T-cell (primary cell): ENCODE results near the gene SERPINC1. TPM values are rescaled to one million over a fixed set of nuclear protein-coding genes. Genes with fewer than 3 reads are reported as not detected.
"Not testable (repeated sequence)": the region's sequence is repeated elsewhere in the genome, so short reads cannot be mapped to it uniquely, and the experiment has no call there.

Experiments
- ATAC-seq, 4 experiments: fragments of 200-7000 bp in 3 of 4; fragments of 150-1000 bp in 1 of 4; cut with Tn5 transposase; replicated peaks in 1 of 4; 1 replicate in 3 of 4; 2 replicates in 1 of 4; pipeline ENCODE4 v1.10.0; 2021; ENCODE audit warnings: moderate library complexity in 3 of 4, mild to moderate bottlenecking in 2 of 4, moderate number of reproducible peaks in 1 of 4
- CTCF ChIA-PET, 2 donors: fragments of 300-600 bp; sonication (Branson Sonifier 250); formaldehyde crosslinking; loops; one replicate each; lab custom pipeline; 2022; ENCODE audit warnings: antibody characterized with exemption in 2 of 2; lab: Charles Lee
- POLR2A ChIA-PET, 2 donors: fragments of 300-600 bp; sonication (Branson Sonifier 250); formaldehyde crosslinking; loops; one replicate each; lab custom pipeline; 2022; ENCODE audit warnings: antibody characterized with exemption in 2 of 2; lab: Charles Lee
- DNase-seq, 35 experiments: peaks; one replicate each; pipeline versions ENCODE4 v3.0.0 to v3.0.0-alpha.2; 2013 to 2023
- H3K27ac ChIP-seq: one replicate; pipeline ENCODE4 v1.5.1; 2013; ENCODE audit warnings: low read length
- H3K27me3 ChIP-seq, 2 experiments: replicated peaks in 1 of 2; 1 replicate in 1 of 2; 2 replicates in 1 of 2; pipeline versions ENCODE4 v1.6.1 to v1.7.0; 2013; ENCODE audit warnings: low read length in 1 of 2, mixed read lengths in 1 of 2; ENCODE audit not compliant: control insufficient read depth in 2 of 2, insufficient read depth in 2 of 2; ENCODE audit errors: extremely low read depth in 1 of 2
- H3K36me3 ChIP-seq, 2 donors: 1 replicate in 1 of 2; 2 replicates in 1 of 2; pipeline versions ENCODE4 v1.6.1 to v1.7.0; 2013; ENCODE audit warnings: low read length in 1 of 2; ENCODE audit not compliant: control insufficient read depth in 2 of 2, insufficient read depth in 1 of 2; ENCODE audit errors: extremely low read depth in 1 of 2
- H3K4me1 ChIP-seq, 2 experiments: 1 replicate in 1 of 2; 2 replicates in 1 of 2; pipeline versions ENCODE4 v1.6.1 to v1.7.0; 2013; ENCODE audit warnings: low read length in 2 of 2, mixed read lengths in 1 of 2; ENCODE audit not compliant: insufficient read depth in 2 of 2, control insufficient read depth in 1 of 2; ENCODE audit errors: extremely low read depth in 1 of 2
- H3K4me3 ChIP-seq, 2 donors: 1 replicate in 1 of 2; 2 replicates in 1 of 2; pipeline versions ENCODE4 v1.5.1 to v1.7.0; 2013; ENCODE audit warnings: mild to moderate bottlenecking in 2 of 2, low read length in 1 of 2, moderate library complexity in 1 of 2; ENCODE audit not compliant: control insufficient read depth in 1 of 2; ENCODE audit errors: extremely low read depth in 1 of 2
- H3K9me3 ChIP-seq: 2 replicates; pipeline ENCODE4 v1.7.0; 2013
- H3K27ac Mint-ChIP-seq, 2 donors: one replicate each; pipeline ENCODE4 v1.8.0; 2020 to 2021; ENCODE audit warnings: mild to moderate bottlenecking in 2 of 2, mixed read lengths in 2 of 2
- H3K27me3 Mint-ChIP-seq, 2 donors: one replicate each; pipeline ENCODE4 v1.8.0; 2021 to 2022; ENCODE audit warnings: mixed read lengths in 2 of 2
- H3K36me3 Mint-ChIP-seq: one replicate; pipeline ENCODE4 v1.8.0; 2021; ENCODE audit warnings: mixed read lengths
- H3K4me1 Mint-ChIP-seq, 3 donors: one replicate each; pipeline ENCODE4 v1.8.0; 2020 to 2022; ENCODE audit warnings: mixed read lengths in 3 of 3, mild to moderate bottlenecking in 1 of 3
- H3K4me3 Mint-ChIP-seq, 3 donors: one replicate each; pipeline ENCODE4 v1.8.0; 2020 to 2022; ENCODE audit warnings: mild to moderate bottlenecking in 3 of 3, mixed read lengths in 3 of 3, moderate library complexity in 3 of 3
- H3K9me3 Mint-ChIP-seq, 3 donors: one replicate each; pipeline ENCODE4 v1.8.0; 2020 to 2022; ENCODE audit warnings: mixed read lengths in 3 of 3
- WGBS: methylation state at CpG from one replicate; pipeline ENCODE4 v1.1.5; 2013; ENCODE audit warnings: missing lambda C conversion rate; ENCODE audit not compliant: insufficient coverage; 5-methylcytosine and 5-hydroxymethylcytosine counted together
- total RNA-seq, 35 experiments: library from RNA in 6 of 35; stranded (reverse) in 6 of 35; fragments of 120-200 nt in 1 of 35; gene quantifications; one replicate each; pipeline versions ENCODE4 v1.2.1 to v1.2.4 and lab custom pipeline; 2013 to 2026

Gene SERPINC1
- total RNA-seq, 5 donors from 2014 or later (not counting 1 experiment from before 2014, with no cell fraction given) = 0.72 to 1.3 (median 0.95) TPM; not detected in 2

GRCh38 chr1:173887627-173888026 lies 29.5 kb downstream of the SERPINC1 start:
- H3K9me3 Mint-ChIP-seq = no peaks in the 10 kb centered on the region
- H3K27ac Mint-ChIP-seq = no peak overlapping the region
- WGBS = 56% methylated on average over 1 of the region's 2 CpGs
- peaks cover 34 to 42% (median 42%) of the 10 kb centered on the region in 3 donors for H3K4me1 Mint-ChIP-seq
- H3K36me3 Mint-ChIP-seq = peaks cover 68% of the 10 kb centered on the region
- H3K4me3 Mint-ChIP-seq = no peak overlapping the region
- no peaks in the 10 kb centered on the region for H3K9me3 ChIP-seq
- no peak for ATAC-seq
- peaks cover 9 to 28% of the 10 kb centered on the region in 2 donors for H3K36me3 ChIP-seq
- H3K27me3 Mint-ChIP-seq = no peaks in the 10 kb centered on the region
- H3K4me3 ChIP-seq = no peak overlapping the region
- CTCF ChIA-PET = no interaction called here
- H3K27me3 ChIP-seq = no peaks in the 10 kb centered on the region
- peaks cover 9 to 13% of the 10 kb centered on the region in 2 experiments for H3K4me1 ChIP-seq
- no peak for DNase-seq
- H3K27ac ChIP-seq = no peak overlapping the region
- POLR2A ChIA-PET = no interaction called here

- 0% methylated on average over 1 of the region's 4 CpGs for WGBS
- Mint-ChIP-seq H3K9me3 (no peaks in the 10 kb centered on the region), H3K27me3 (no peaks in the 10 kb centered on the region), H3K27ac (peak overlapping the region; percentile 29 to 48), H3K36me3 (peaks cover 65% of the 10 kb centered on the region), H3K4me1 (peaks cover 30 to 44% (median 42%) of the 10 kb centered on the region in 3 donors), H3K4me3 (no peak overlapping the region)
- peak in 2 of 4 experiments; percentile 32 to 38 for ATAC-seq
- Histone ChIP-seq H3K4me1 (peaks cover 9 to 13% of the 10 kb centered on the region in 2 experiments), H3K27me3 (no peaks in the 10 kb centered on the region), H3K9me3 (no peaks in the 10 kb centered on the region), H3K4me3 (no peak overlapping the region), H3K27ac (peak overlapping the region; percentile 5), H3K36me3 (peaks cover 9 to 28% of the 10 kb centered on the region in 2 donors)
- ChIA-PET CTCF (no interaction called here), POLR2A (no interaction called here)
- DNase-seq = peak in 1 of 35 experiments; percentile 7
Measured at GRCh38 chr1:173886746-173887611, 30.1 kb downstream of the SERPINC1 start.

GRCh38 chr1:173884701-173885100 lies 32.4 kb downstream of the SERPINC1 start:
- Mint-ChIP-seq H3K9me3 (no peaks in the 10 kb centered on the region), H3K36me3 (peaks cover 57% of the 10 kb centered on the region), H3K4me1 (peaks cover 24 to 35% (median 32%) of the 10 kb centered on the region in 3 donors)

GRCh38 chr1:173881117-173881516 lies 36.0 kb downstream of the SERPINC1 start:
- not testable (repeated sequence) for DNase-seq, ATAC-seq, H3K27me3 ChIP-seq

More at GRCh38 chr1:173884701-173885100, 32.4 kb downstream of the SERPINC1 start:
- WGBS = 96% methylated on average over 5 of the region's 5 CpGs
- Histone ChIP-seq H3K27me3 (no peaks in the 10 kb centered on the region), H3K36me3 (peaks cover 9 to 31% of the 10 kb centered on the region in 2 donors), H3K4me1 (peaks cover 9 to 13% of the 10 kb centered on the region in 2 experiments), H3K27ac (no peak overlapping the region), H3K4me3 (no peak overlapping the region), H3K9me3 (no peaks in the 10 kb centered on the region)
- CTCF ChIA-PET = interaction anchor here in 1 of 2 donors (0.6 kb wide), 1 partner anchor 106 kb away, joined by 5 read pairs; no protein-coding TSS in a partner anchor
- Mint-ChIP-seq H3K4me3 (no peak overlapping the region), H3K27me3 (no peaks in the 10 kb centered on the region), H3K27ac (no peak overlapping the region)
- DNase-seq = no peak
- POLR2A ChIA-PET = no interaction called here
- no peak for ATAC-seq

GRCh38 chr1:173878251-173878650 lies 38.9 kb downstream of the SERPINC1 start:
- POLR2A ChIA-PET = interaction anchor here in 1 of 2 donors (0.6 kb wide), 1 partner anchor 13 kb away, joined by 3 read pairs; no protein-coding TSS in a partner anchor
- no peak overlapping the region for H3K4me3 ChIP-seq
- CTCF ChIA-PET = no interaction called here
- no peak for ATAC-seq
- no peak overlapping the region for H3K4me3 Mint-ChIP-seq
- no peak for DNase-seq
- H3K9me3 Mint-ChIP-seq = no peaks in the 10 kb centered on the region
- no peaks in the 10 kb centered on the region for H3K27me3 Mint-ChIP-seq
- H3K27ac ChIP-seq = no peak overlapping the region
- no peaks in the 10 kb centered on the region for H3K9me3 ChIP-seq
- no peak overlapping the region for H3K27ac Mint-ChIP-seq
- peaks cover 7 to 10% (median 8%) of the 10 kb centered on the region in 3 donors for H3K4me1 Mint-ChIP-seq
- H3K4me1 ChIP-seq = no peaks in the 10 kb centered on the region
- H3K36me3 Mint-ChIP-seq = peaks cover 57% of the 10 kb centered on the region
- no peaks in the 10 kb centered on the region for H3K27me3 ChIP-seq
- H3K36me3 ChIP-seq = peaks cover 2 to 37% of the 10 kb centered on the region in 2 donors

More at GRCh38 chr1:173881117-173881516, 36.0 kb downstream of the SERPINC1 start:
- POLR2A ChIA-PET, H3K4me1 Mint-ChIP-seq, H3K9me3 ChIP-seq, H3K27ac ChIP-seq, CTCF ChIA-PET, H3K4me1 ChIP-seq, H3K4me3 ChIP-seq, H3K9me3 Mint-ChIP-seq, H3K27me3 Mint-ChIP-seq, H3K27ac Mint-ChIP-seq, H3K4me3 Mint-ChIP-seq: not testable (repeated sequence)
- WGBS = no CpG with 5 or more reads among the region's 4 CpGs
- peaks cover 61% of the 10 kb centered on the region for H3K36me3 Mint-ChIP-seq
- H3K36me3 ChIP-seq = peaks cover 9 to 30% of the 10 kb centered on the region in 2 donors

GRCh38 chr1:173876732-173877131 lies 40.4 kb downstream of the SERPINC1 start:
- Mint-ChIP-seq H3K27me3 (no peaks in the 10 kb centered on the region), H3K27ac (no peak overlapping the region), H3K9me3 (no peaks in the 10 kb centered on the region), H3K4me3 (no peak overlapping the region), H3K4me1 (peaks cover 16 to 22% (median 17%) of the 10 kb centered on the region in 3 donors), H3K36me3 (peaks cover 56% of the 10 kb centered on the region)
- H3K9me3 ChIP-seq = no peaks in the 10 kb centered on the region
- ATAC-seq (no peak), DNase-seq (no peak)
- ChIA-PET CTCF (no interaction called here), POLR2A (no interaction called here)
- H3K36me3 ChIP-seq = peaks cover 2 to 37% of the 10 kb centered on the region in 2 donors
- no peaks in the 10 kb centered on the region for H3K27me3 ChIP-seq
- no peak overlapping the region for H3K4me3 ChIP-seq
- H3K4me1 ChIP-seq = peaks cover 0 to 6% of the 10 kb centered on the region in 2 experiments
- no peak overlapping the region for H3K27ac ChIP-seq
- WGBS = no CpG with 5 or more reads among the region's 5 CpGs
